OCI-M2 (cell line): ENCODE data around the gene ZFP1.
"Not testable (repeated sequence)": the region's sequence is repeated elsewhere in the genome, so short reads cannot be mapped to it uniquely, and the experiment has no call there.

Source experiments
- DNase-seq: peaks from one replicate; lab custom pipeline; 2025; ENCODE audit not compliant: unreplicated experiment; lab: John Stamatoyannopoulos, UW

The ZFP1 gene

DNA sequence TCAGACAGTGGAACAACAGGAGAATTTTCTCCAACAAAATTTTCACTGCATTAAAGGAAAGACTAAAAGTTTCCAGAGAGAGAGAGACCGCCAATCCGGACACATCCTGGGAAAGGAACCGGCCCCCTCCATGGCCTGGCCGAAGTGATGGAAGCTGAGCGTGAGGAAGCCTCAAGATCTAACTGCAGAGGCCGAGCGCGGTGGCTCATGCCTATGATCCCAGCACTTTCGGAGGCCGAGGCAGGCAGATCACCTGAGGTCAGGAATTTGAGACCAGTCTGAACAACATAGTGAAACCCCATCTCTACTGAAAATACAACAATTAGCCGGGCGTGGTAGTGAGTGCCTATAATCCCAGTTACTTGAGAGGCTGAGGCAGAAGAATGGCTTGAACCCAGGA lies 54.8 kb downstream of the ZFP1 start:
- no peak for DNase-seq

DNA sequence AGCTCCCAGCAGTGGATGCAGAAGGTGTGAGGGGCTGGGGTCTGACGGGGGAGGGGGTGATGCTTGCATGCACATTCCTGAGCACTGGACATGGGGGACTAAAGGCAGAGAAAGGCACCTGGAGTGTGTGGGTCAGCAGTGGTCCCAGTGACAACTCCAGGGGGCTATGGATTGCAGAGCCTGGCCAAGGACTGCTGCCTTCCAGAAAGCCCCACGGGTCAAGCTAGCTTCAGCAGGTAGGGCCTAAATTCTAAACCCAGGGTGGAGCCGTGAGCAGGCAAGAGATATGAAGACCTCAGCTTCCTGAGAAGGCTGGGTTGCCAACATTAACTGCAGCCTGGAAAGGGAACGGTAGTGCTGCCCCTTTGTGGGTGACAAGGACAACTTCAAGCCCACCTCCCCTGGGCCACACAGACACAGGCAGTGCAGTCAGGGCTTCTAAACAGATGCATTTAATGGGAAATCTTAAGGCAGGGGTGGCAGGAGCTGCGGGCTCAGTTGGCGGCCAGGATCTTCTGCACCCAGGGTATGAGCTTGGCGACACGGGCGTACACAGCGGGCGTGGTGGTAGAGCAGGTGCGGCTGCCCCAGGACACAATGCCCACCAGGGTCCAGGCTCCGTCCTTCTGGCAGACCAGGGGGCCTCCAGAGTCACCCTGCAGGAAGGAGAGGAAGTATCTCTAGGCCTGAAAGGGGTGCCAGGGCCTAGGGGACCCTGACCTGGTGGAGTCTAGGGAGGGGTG lies 55.5 kb downstream of the ZFP1 start:
- DNase-seq: no peak

DNA sequence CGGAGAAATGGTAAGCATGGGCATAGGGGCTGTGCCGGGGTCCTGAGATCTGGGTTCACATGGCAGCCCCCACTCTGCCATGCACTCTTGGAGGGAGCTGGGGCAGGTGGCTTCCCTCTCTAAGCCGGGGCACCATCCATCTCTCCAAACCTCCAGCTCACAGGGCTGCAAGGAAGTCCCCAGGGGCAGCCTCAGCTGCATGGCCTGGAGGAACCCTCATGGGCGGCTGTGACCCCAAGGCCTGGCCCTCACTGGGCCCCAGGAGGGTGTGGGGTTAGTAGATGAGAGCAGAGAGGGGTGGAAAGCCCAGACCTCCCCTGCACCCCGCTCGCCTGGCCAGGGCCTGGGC lies 56.1 kb downstream of the ZFP1 start:
- no peak for DNase-seq

DNA sequence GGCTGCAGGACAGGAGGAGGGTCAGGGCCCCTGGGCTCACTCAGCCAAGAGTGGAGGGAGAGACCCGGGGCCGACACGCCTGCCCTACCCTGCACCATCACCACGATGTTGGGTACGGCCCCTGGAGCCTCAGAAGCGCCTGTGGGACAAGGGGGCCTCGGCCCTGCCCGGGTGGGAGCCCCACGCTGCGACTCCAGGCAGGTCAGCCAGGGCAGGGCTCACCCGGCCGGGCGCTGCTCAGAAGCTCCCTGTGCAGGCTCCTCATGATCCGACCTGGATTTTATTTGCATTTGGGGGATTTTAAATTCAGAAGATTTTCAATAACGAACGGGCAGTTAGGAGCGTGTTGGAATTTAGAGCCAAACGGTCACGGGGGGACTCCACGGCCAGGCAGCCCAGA lies 56.6 kb downstream of the ZFP1 start:
- not testable (repeated sequence) for DNase-seq

GRCh38 chr16:75205438-75205837 lies 57.1 kb downstream of the ZFP1 start:
- not testable (repeated sequence) for DNase-seq

GRCh38 chr16:75205961-75206748 lies 57.8 kb downstream of the ZFP1 start:
- not testable (repeated sequence) for DNase-seq

GRCh38 chr16:75206749-75207451 lies 58.6 kb downstream of the ZFP1 start, which contains the start of gene CTRB2:
Gene CTRB2, minus strand, starts transcription at chr16:75207161. Its CDS starts 20 bp downstream, at chr16:75207141.
- DNase-seq: no peak

DNA sequence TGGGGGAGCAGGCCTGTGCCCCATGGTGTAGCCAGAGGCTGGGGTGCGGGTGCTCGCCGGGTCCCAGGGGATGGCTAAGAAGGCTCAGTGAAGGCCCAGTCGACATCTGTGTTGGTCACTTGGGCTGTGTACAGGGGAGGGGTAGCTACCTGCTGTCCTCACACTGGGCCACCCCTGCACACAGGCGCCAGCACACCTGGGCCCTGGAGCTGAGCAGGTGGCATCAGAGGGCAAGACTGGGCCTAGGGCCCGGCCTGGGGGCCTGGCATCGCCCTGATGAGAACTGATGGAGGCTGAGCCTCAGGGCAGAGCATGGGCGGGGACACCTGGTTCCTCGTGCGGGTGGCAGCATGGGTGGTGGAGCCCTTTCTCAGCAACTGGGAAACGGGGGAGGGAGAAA lies 59.5 kb downstream of the ZFP1 start:
- DNase-seq: no peak

- DNase-seq: no peak
Measured at GRCh38 chr16:75208242-75208825, 60.0 kb downstream of the ZFP1 start.

GRCh38 chr16:75208861-75209505 lies 60.7 kb downstream of the ZFP1 start:
- DNase-seq: no peak

- DNase-seq: not testable (repeated sequence)
Measured at GRCh38 chr16:75209514-75209913, 61.2 kb downstream of the ZFP1 start.

GRCh38 chr16:75209944-75210343 lies 61.6 kb downstream of the ZFP1 start:
- DNase-seq: no peak

- DNase-seq: not testable (repeated sequence)
Measured at GRCh38 chr16:75211286-75211685, 63.0 kb downstream of the ZFP1 start.

DNA sequence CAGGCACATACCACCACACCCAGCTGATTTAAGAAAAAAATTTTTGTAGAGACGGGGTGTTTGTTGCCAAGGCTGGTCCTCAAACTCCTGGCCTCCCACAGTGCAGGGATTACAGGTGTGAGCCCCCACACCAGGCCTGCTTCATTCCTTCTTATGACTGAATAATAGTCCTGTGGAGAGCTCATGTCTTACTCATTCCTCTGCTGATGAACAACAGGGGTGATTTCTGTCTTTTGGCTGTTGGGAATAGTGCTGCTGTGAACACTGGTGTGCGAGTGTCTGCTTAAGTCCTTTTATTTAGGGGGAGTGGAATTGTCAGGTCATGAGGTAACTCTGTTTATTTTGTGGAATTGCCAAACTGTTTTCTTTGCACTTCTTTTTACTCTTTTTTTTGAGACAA lies 67.8 kb downstream of the ZFP1 start:
- DNase-seq: no peak

DNA sequence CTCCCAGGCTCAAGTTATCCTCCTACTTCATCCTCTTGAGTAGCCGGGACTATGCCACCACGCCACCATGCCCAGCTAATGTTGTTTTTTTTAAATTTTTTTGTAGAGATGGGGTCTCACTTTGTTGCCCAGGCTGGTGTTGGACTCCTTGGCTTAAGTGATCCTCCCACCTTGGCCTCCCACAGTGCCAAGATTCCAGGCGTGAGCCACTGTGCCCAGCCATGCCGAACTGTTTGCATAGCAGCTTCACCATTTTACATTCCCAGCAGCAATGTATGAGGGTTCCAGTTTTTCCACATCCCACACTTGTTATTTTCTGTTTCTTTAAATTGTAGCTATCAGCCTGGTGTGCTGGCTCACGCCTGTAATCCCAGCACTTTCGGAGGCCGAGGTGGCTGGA lies 68.3 kb downstream of the ZFP1 start:
- no peak for DNase-seq

- no peak for DNase-seq
Measured at GRCh38 chr16:75217389-75217851, 69.1 kb downstream of the ZFP1 start.

DNA sequence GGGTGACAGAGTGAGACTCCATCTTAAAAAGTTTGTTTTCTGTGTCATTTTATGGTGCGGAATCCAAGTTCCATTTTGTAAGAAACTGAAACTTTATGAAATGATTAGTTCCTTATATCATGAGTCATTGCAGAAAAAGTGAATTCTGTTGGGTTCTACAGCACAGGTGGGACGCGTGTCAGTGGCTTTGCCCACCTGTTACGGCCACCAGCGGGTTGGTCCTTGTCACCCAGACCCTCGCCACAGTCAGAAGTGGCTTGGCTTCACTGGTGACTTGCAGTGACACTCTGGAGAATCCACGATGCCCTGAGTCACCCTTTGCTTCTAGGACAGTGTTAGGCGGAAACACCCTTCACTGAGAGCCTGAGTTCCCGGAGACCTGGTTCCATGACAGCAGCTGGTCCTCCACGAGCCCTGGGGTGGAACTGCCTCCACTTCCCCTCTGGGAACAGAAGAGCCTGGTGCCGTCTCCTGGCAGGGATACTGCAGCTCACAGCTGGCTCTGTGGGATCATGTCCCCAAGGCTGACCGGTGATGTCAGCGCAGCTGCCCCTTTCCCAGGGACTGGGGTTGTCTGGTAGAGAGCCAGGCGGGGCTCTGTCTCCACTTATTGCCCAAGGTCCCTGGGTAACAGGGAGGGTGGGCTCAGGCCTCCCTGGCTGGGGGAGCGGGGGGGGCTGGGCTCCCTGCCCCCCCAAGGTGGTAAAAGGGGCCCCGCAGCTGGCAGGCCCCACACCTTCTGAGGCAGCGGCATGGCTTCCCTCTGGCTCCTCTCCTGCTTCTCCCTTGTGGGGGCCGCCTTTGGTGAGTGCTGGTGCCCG lies 70.1 kb downstream of the ZFP1 start, which contains the start of gene CTRB1:
Gene CTRB1, plus strand, starts transcription at position 733 of the 821 bp plus-strand sequence. Its CDS starts 20 bp downstream, at position 753.
- DNase-seq: no peak

GRCh38 chr16:75219088-75219487 lies 70.8 kb downstream of the ZFP1 start:
- no peak for DNase-seq

DNA sequence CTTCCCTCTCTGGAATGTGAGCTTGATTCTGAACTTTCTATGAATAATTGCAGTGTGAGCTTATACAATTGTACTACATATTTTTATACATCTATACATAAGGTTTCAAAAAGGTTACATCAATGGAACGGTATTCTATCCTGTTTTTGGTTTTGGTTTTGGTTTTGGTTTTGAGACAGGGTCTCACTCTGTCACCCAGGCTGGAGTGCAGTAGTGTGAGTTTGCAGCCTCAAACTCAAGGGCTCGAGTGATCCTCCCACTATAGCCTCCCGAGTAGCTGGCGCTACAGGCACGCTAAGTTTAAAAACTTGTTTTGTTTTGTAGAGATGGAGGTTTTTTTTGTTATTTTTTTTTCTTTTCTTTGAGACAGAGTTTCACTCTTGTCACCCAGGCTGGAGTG lies 71.5 kb downstream of the ZFP1 start:
- DNase-seq: no peak
